ENCODE data around the gene STK10. TPM values are rescaled to one million over a fixed set of nuclear protein-coding genes. Genes with fewer than 3 reads are reported as not detected.

STK10 gene
- total and polyA plus RNA-seq, 8 donors: 6.6 to 86.6 (median 14.8) TPM

- Histone ChIP-seq H3K36me3 (peaks cover 3 to 41% (median 38%) of the 10 kb centered on the region in 4 donors), H3K27ac (no peak overlapping the region), H3K4me1 (peaks cover 9 to 39% (median 27%) of the 10 kb centered on the region in 4 donors), H3K9me3 (no peaks in the 10 kb centered on the region), H3K27me3 (no peaks in the 10 kb centered on the region), H3K4me3 (no peak overlapping the region)
- no peak for TF ChIP-seq POLR2A (IDR thresholded peaks at IDR 0.05)
- WGBS, 5 donors: 96 to 98% (median 97%) methylated on average over 4 of the region's 4 CpGs
- intact Hi-C loops (cut with DNase I; ENCODE audit: low total_unique reads): no loop called here
- DNase-seq: no peak
Measured at GRCh38 chr5:172234031-172234430, 46.0 kb upstream of the STK10 start.

- Histone ChIP-seq H3K27ac (no peak overlapping the region), H3K36me3 (peaks cover 3 to 64% (median 43%) of the 10 kb centered on the region in 4 donors), H3K4me3 (no peak overlapping the region), H3K4me1 (peaks cover 0 to 5% (median 4%) of the 10 kb centered on the region in 4 donors), H3K9me3 (no peaks in the 10 kb centered on the region), H3K27me3 (no peaks in the 10 kb centered on the region)
- intact Hi-C loops (cut with DNase I; ENCODE audit: low total_unique reads): no loop called here
- TF ChIP-seq CTCF (IDR thresholded peaks at IDR 0.05) (no peak), POLR2AphosphoS5 (IDR thresholded peaks at IDR 0.05) (no peak), POLR2A (IDR thresholded peaks at IDR 0.05) (no peak), EP300 (IDR thresholded peaks at IDR 0.05) (no peak)
- no peak for DNase-seq
- 85 to 92% (median 86%) methylated on average over 1 of the region's 1 CpG for WGBS, 5 donors
Measured at GRCh38 chr5:172229904-172230303, 41.9 kb upstream of the STK10 start.

GRCh38 chr5:172224996-172225395 is 37.0 kb upstream of the STK10 start:
- Histone ChIP-seq H3K36me3 (peaks cover 2 to 49% (median 28%) of the 10 kb centered on the region in 4 donors), H3K27ac (no peak overlapping the region), H3K4me3 (no peak overlapping the region), H3K9me3 (no peaks in the 10 kb centered on the region), H3K27me3 (no peaks in the 10 kb centered on the region), H3K4me1 (no peaks in the 10 kb centered on the region)
- intact Hi-C loops (cut with DNase I; ENCODE audit: low total_unique reads): no loop called here
- no peak for DNase-seq
- 88 to 95% (median 90%) methylated on average over 1 of the region's 1 CpG for WGBS, 5 donors
- TF ChIP-seq POLR2A (IDR thresholded peaks at IDR 0.05): no peak
- TF ChIP-seq EP300 (IDR thresholded peaks at IDR 0.05): no peak
- no peak for TF ChIP-seq POLR2AphosphoS5 (IDR thresholded peaks at IDR 0.05)
- no peak for TF ChIP-seq CTCF (IDR thresholded peaks at IDR 0.05)

GRCh38 chr5:172223901-172224873 is 36.2 kb upstream of the STK10 start:
- H3K27ac ChIP-seq: no peak overlapping the region
- no peak for DNase-seq
- 87 to 93% (median 92%) methylated on average over 10 of the region's 10 CpGs for WGBS, 5 donors
- H3K36me3 ChIP-seq: peaks cover 2 to 53% (median 34%) of the 10 kb centered on the region in 4 donors
- no peak overlapping the region for H3K4me3 ChIP-seq
- intact Hi-C loops (cut with DNase I; ENCODE audit: low total_unique reads): no loop called here
- TF ChIP-seq CTCF (IDR thresholded peaks at IDR 0.05) (no peak), EP300 (IDR thresholded peaks at IDR 0.05) (no peak), POLR2A (IDR thresholded peaks at IDR 0.05) (no peak), POLR2AphosphoS5 (IDR thresholded peaks at IDR 0.05) (no peak)
- H3K27me3 ChIP-seq: no peaks in the 10 kb centered on the region
- no peaks in the 10 kb centered on the region for H3K9me3 ChIP-seq
- H3K4me1 ChIP-seq: no peaks in the 10 kb centered on the region

GRCh38 chr5:172219296-172219695 is 31.3 kb upstream of the STK10 start:
- WGBS, 5 donors: 61 to 97% (median 93%) methylated on average over 2 of the region's 2 CpGs
- Histone ChIP-seq H3K4me1 (no peaks in the 10 kb centered on the region), H3K36me3 (peaks cover 2 to 40% (median 38%) of the 10 kb centered on the region in 4 donors), H3K9me3 (no peaks in the 10 kb centered on the region), H3K4me3 (no peak overlapping the region), H3K27ac (no peak overlapping the region), H3K27me3 (no peaks in the 10 kb centered on the region)
- DNase-seq: no peak
- intact Hi-C loops (cut with DNase I; ENCODE audit: low total_unique reads): no loop called here
- TF ChIP-seq POLR2AphosphoS5 (IDR thresholded peaks at IDR 0.05) (no peak), EP300 (IDR thresholded peaks at IDR 0.05) (no peak), POLR2A (IDR thresholded peaks at IDR 0.05) (no peak), CTCF (IDR thresholded peaks at IDR 0.05) (no peak)

Measured in stomach (tissue), 9 donors.